AG04450 (cell line): ENCODE results near the gene BOD1L1. TPM values are rescaled to one million over a fixed set of nuclear protein-coding genes. Genes with fewer than 3 reads are reported as not detected.

Source experiments
- CTCF ChIA-PET: fragments of 300-600, 350-600 bp; formaldehyde crosslinking; extraction: SDS; loops from one replicate; lab custom pipeline; 2022; ENCODE audit warnings: antibody characterized with exemption, inconsistent platforms; lab: Charles Lee
- POLR2A ChIA-PET: fragments of 350-600 bp; formaldehyde crosslinking; extraction: SDS; loops from one replicate; lab custom pipeline; 2021; ENCODE audit warnings: antibody characterized with exemption, inconsistent platforms; lab: Yijun Ruan, JAX
- DNase-seq: peaks from one replicate; pipeline ENCODE4 v3.0.0-alpha.2; 2011; ENCODE audit warnings: low read depth, low spot score
- H3K27ac ChIP-seq: one replicate; pipeline ENCODE4 v1.5.1; 2012; ENCODE audit warnings: low read depth, low read length, control low read depth
- H3K27me3 ChIP-seq: one replicate; pipeline ENCODE4 v1.6.0; 2012; ENCODE audit warnings: low read length; ENCODE audit not compliant: control insufficient read depth, insufficient read depth
- H3K4me3 ChIP-seq: 2 replicates; pipeline ENCODE4 v1.5.1; 2011; ENCODE audit warnings: mild to moderate bottlenecking, low read depth, low read length, control low read depth
- H3K9me3 ChIP-seq: 2 replicates; pipeline ENCODE4 v1.5.1; 2012; ENCODE audit warnings: low read length; ENCODE audit not compliant: control insufficient read depth, insufficient read depth
- polyA plus RNA-seq: library from polyadenylated mRNA; depleted of rRNA; stranded (reverse); fragments of >200 nt; gene quantifications from 2 replicates; pipeline ENCODE4 v1.2.3, GENCODE V29; 2011
- TF ChIP-seq, protein P1 (sequence below): IDR thresholded peaks from 2 replicates; pipeline ENCODE4 v1.5.1; 2011; ENCODE audit warnings: low read depth, low read length, control low read depth, inconsistent platforms

The BOD1L1 gene
- polyA plus RNA-seq, 1 experiment, result 23.1 TPM

GRCh38 chr4:13555325-13555724, 72.2 kb downstream of the BOD1L1 start:
- ChIA-PET CTCF (no interaction called here), POLR2A (no interaction called here)
- Histone ChIP-seq H3K27me3 (peaks cover 6% of the 10 kb centered on the region), H3K4me3 (no peak overlapping the region), H3K27ac (no peak overlapping the region), H3K9me3 (no peaks in the 10 kb centered on the region)
- no peak for DNase-seq
- TF ChIP-seq, protein P1, sequence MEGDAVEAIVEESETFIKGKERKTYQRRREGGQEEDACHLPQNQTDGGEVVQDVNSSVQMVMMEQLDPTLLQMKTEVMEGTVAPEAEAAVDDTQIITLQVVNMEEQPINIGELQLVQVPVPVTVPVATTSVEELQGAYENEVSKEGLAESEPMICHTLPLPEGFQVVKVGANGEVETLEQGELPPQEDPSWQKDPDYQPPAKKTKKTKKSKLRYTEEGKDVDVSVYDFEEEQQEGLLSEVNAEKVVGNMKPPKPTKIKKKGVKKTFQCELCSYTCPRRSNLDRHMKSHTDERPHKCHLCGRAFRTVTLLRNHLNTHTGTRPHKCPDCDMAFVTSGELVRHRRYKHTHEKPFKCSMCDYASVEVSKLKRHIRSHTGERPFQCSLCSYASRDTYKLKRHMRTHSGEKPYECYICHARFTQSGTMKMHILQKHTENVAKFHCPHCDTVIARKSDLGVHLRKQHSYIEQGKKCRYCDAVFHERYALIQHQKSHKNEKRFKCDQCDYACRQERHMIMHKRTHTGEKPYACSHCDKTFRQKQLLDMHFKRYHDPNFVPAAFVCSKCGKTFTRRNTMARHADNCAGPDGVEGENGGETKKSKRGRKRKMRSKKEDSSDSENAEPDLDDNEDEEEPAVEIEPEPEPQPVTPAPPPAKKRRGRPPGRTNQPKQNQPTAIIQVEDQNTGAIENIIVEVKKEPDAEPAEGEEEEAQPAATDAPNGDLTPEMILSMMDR, result no peak

DNA sequence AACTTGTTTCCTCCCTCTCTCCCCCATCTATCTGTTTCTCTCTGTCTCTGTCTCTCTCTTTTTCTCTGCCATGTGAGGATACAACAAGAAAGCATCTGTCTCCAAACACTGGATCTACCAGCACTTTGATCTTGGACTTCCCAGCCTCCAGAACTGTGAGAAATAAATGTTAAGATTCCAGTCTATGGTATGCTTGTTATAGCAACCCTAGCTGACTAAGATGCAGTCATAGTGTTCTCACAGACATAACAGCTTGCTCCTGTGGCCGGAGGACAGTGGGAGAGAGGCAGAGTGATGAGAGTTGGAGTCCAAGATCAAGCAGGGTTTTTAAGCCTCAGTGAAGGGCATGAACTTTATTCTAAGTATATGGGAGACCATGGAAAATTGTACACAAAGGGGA, 74.4 kb downstream of the BOD1L1 start:
- no peak overlapping the region for H3K27ac ChIP-seq
- CTCF ChIA-PET, result interaction anchor here (0.6 kb wide), 1 partner anchor 700 kb away, joined by 3 read pairs; no protein-coding TSS in a partner anchor
- TF ChIP-seq, protein P1, result no peak

DNA sequence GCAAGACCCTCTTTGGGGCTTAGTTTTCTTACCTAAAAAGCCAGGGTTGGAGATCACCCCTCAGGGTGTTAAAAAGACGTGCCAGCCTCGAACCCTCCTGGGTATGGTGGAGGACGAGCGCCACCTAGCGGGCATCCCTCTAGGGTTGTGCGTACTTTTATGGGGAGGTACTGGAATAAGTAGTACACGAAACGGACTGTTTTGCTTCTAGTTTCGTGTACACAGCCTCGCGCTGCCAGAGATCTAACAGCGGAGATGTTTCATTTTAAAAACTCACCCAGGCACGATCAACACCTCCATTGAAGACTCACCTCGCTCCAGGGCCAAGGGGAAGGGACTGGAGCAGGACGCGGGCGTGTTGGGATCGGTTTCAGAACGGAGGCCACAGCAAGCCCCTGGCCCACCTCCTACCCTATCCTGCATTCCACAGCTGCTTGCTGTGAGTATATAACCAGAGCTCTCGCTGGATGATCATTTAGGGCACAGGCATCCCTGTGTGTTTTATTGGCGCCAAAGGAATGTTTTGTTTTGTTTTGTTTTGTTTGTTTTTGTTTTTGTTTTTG, 78.5 kb downstream of the BOD1L1 start:
- CTCF ChIA-PET, result interaction anchor here (0.9 to 3.3 kb wide), 7 partner anchors 10 to 833 kb away, joined by 3 to 28 read pairs (median 3); no protein-coding TSS in a partner anchor
- TF ChIP-seq, protein P1, result peak; percentile 95
- POLR2A ChIA-PET, result no interaction called here
- H3K27ac ChIP-seq, result no peak overlapping the region
- DNase-seq, result peak; percentile 57
- H3K9me3 ChIP-seq, result peaks cover 6% of the 10 kb centered on the region; the same call in 1 of the 2 replicates
- peaks cover 46% of the 10 kb centered on the region for H3K27me3 ChIP-seq
- H3K4me3 ChIP-seq, result peak overlapping the region; percentile 62

More for the DNA sequence above, 74.4 kb downstream of the BOD1L1 start:
- H3K4me3 ChIP-seq, result no peak overlapping the region
- POLR2A ChIA-PET, result no interaction called here
- DNase-seq, result no peak
- H3K27me3 ChIP-seq, result peaks cover 18% of the 10 kb centered on the region
- H3K9me3 ChIP-seq, result no peaks in the 10 kb centered on the region

DNA sequence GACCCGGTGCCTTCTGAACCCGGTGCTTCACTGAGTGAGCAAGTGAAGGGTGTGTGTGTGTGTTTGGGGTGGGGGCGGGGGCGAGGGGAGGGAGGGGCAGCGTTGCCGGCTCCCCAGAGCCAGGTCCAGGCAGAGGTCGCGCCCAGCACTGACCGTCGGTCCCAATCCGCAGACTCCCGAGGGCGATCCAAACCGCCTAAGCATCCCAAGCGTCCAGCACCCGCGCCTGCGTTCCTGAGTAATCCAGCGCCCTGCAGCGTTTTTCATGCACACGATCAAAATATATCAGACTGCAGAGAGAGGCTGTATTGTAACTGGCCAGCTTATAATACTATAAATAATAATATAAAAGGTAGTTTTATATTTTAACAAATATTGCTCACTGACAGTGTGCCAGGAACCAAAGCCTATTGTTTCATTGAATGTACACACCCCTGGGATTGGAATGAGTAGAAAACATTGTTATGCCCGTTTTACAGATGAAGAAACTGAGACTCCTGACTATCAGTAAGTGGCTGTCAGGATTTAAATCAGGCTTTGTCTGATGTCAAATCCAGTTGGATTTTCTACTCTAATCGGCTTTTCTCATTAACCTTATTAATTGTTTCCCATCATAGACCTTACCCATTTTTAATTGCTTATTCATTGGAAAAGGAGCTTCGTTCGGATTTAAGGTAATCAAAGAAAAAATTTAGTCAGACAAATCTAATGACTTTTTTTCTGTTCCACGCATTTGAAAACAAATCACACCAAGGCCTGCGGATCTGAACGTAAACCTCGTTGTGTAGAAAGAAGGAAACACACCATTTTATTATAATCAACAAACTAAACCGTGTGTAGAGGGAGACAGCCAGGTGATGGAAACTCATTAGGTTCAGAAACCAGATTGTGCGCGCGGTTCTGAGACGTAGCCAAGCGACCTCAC, 79.2 kb downstream of the BOD1L1 start:
- H3K27ac ChIP-seq, result no peak overlapping the region
- H3K27me3 ChIP-seq, result peaks cover 54% of the 10 kb centered on the region
- peaks cover 6% of the 10 kb centered on the region; the same call in 1 of the 2 replicates for H3K9me3 ChIP-seq
- no peak for DNase-seq
- TF ChIP-seq, protein P1, result no peak
- CTCF ChIA-PET, result interaction anchor here (0.6 to 3.3 kb wide), 10 partner anchors 10 to 832 kb away, joined by 3 to 28 read pairs (median 3); no protein-coding TSS in a partner anchor
- 0 out of 2 replicates have a peak overlapping the region, but pooled peaks have one; percentile 4 for H3K4me3 ChIP-seq
- POLR2A ChIA-PET, result no interaction called here
